Measurements from ENCODE around the gene CFAP90.
A peak's percentile ranks its signal among the peaks of the same experiment; 100 is the strongest.

The CFAP90 gene

DNA sequence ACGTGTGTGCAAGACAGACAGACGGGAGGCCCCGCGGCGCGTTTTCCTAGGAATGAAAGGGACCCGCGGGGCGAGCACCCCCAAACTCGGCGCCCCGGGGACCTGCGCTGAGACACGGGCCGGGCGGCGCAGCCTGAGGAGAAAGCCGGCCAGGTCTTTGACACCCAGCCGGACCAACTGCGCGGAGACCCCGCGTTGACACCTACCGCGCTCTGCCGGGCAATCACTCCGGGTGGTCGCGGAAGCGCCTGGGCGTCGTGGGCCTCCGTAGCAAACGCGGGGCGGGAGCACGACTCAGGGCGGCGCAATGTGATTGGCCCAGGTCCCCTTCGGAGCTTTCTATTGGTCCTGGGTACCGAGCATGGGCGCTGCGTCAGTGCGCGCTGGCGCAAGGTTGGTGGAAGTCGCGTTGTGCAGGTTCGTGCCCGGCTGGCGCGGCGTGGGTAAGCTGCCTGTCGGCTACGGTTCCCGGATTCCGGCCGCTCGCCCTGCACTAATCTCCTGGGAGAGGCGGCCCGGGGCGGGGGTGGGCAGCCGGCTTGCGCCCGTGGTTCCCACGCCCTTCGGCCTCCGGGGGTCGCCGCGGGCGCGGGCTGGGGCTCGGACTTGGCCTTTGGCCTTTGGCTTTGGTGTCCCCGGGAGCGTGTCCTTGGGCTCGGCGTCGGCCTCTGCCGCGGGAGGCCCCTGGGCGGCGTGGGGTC lies 18.0 kb upstream of the CFAP90 start, which contains the start of the genes FASTKD3 and MTRR:
FASTKD3 (minus strand) TSS at position 259 of the 701 bp plus-strand sequence. CDS start 948 bp downstream, outside the sequence.
MTRR (plus strand) TSS at position 376 of the 701 bp plus-strand sequence. CDS start 1,647 bp downstream, outside the sequence.
- peak; percentile 94 for DNase-seq (ENCODE audit: low spot score)
- peak within 1 kb of the TSS; percentile 90 for H3K4me3 ChIP-seq
- peak within 1 kb of the TSS; percentile 81 to 83 for H3K27ac ChIP-seq
- TF ChIP-seq, protein P1, sequence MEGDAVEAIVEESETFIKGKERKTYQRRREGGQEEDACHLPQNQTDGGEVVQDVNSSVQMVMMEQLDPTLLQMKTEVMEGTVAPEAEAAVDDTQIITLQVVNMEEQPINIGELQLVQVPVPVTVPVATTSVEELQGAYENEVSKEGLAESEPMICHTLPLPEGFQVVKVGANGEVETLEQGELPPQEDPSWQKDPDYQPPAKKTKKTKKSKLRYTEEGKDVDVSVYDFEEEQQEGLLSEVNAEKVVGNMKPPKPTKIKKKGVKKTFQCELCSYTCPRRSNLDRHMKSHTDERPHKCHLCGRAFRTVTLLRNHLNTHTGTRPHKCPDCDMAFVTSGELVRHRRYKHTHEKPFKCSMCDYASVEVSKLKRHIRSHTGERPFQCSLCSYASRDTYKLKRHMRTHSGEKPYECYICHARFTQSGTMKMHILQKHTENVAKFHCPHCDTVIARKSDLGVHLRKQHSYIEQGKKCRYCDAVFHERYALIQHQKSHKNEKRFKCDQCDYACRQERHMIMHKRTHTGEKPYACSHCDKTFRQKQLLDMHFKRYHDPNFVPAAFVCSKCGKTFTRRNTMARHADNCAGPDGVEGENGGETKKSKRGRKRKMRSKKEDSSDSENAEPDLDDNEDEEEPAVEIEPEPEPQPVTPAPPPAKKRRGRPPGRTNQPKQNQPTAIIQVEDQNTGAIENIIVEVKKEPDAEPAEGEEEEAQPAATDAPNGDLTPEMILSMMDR (IDR thresholded peaks at IDR 0.05), result no peak

DNA sequence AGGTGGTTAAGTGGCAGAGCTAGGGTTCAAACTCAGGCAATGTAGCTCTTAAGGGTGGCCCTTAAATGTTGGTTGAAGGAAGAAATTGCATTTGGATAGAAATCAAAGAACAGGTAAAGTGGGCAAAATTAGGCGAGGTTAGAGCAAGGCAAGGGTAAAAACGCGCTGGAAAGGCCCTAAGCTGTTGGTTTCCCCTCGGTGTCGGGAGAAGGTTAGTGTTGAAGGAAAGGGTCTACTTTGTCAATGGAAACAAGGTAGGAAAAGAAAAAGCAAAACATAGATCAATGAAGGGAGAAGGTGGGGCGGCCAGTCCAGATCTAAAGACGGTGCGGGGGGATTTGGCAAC lies 17.5 kb upstream of the CFAP90 start:
- H3K27ac ChIP-seq, result peak overlapping the region; percentile 81 to 83
- TF ChIP-seq, protein P1 (IDR thresholded peaks at IDR 0.05), result no peak
- H3K4me3 ChIP-seq, result peak overlapping the region; percentile 90
- DNase-seq (ENCODE audit: low spot score), result no peak

DNA sequence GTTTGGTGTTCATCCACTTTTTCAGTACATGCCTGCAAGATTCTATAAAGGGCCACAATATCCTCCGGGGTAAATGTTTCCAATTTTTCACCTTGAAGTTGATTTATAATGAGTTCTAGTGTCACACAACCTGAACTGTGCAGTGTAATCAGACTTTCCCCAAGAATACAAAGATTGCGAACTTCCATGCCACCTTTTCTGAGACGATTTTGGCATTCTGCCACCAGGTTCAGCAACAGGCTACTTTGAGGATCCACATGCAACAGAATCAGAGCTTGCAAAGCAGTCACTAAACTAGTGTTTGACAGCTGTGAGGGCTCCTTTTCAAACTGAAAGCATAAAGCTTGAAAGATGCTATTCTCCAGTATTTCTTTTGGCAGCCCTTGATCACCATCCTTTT lies 16.3 kb upstream of the CFAP90 start:
- DNase-seq (ENCODE audit: low spot score), result no peak
- Histone ChIP-seq H3K4me3 (no peak overlapping the region), H3K27ac (no peak overlapping the region)
- TF ChIP-seq, protein P1 (IDR thresholded peaks at IDR 0.05), result no peak

DNA sequence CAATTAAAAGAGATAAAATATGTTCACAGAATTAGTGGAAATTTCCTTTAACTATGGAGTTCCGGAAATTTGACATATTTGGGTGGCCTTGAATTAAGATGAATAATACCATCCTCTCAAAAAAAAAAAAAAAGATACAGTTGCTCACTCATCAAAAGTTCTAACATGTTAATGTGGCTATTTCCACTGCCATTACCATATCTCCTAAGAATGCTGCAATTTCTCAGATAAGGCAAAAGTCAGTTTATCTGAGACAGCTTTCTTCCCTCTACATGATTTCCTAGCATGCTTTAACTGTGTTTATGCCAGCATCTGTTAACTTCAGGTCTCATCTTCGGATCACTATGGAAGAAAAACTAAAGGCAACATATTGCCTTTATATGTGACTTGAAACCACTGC lies 15.3 kb upstream of the CFAP90 start:
- no peak overlapping the region for H3K27ac ChIP-seq
- TF ChIP-seq, protein P1 (IDR thresholded peaks at IDR 0.05), result no peak
- DNase-seq (ENCODE audit: low spot score), result no peak

DNA sequence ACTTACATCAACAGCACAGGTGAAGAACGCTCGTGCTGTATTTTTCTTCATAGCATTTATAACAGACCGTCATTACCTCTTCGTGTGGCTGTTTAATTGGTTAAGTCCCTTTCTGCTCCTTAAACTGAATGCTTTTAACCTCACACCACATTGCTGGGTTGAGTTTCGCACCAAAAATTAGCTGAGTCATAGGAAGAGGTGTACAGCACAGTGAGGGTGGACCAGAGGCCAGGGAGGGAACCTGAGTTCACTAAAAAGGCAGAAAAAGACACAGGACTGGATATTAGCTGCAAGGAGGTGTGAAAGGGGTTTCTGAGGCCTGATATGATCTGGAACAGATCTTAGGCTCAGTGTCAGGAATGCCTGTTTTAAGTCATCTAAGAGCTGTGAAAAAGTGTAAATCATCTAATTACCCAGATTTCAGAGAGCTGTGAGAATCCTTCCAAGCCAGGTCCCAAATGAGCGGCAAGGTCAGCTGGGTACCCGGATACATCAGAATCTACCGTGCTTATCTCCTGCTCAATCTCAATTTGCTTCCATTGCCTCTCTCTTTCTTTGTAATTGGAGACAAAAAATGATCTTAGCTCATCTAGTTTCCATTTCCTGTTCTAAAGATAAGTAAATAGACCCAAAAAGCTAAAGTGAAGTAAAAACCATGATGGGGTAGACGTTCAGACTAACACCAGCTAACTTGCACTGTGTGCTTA lies 7.1 kb upstream of the CFAP90 start:
- TF ChIP-seq, protein P1 (IDR thresholded peaks at IDR 0.05), result no peak
- Histone ChIP-seq H3K27ac (no peak overlapping the region), H3K4me3 (no peak overlapping the region)
- no peak for DNase-seq (ENCODE audit: low spot score)

More for the DNA sequence above, 15.3 kb upstream of the CFAP90 start:
- H3K4me3 ChIP-seq, result no peak overlapping the region

DNA sequence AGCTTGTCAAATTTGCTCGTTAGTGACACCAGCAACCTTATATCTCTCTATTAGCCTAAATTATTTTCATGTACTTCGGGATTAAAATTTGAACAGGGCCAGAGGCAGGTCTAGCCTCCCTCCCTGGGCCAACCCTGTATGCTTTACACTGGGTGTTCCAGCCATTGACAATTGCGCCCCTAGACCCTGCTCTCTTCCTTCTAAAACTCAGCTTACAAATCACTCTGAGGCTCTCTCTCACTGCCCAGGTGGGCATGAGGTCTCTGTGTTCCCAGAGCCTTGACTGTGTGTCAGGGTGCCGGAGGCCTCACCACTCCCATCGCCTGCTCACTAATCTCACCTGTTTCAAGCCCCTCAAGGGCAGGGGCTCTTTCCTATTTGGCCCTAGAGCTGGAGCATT lies 6.4 kb upstream of the CFAP90 start:
- H3K27ac ChIP-seq, result no peak overlapping the region
- no peak for DNase-seq (ENCODE audit: low spot score)
- TF ChIP-seq, protein P1 (IDR thresholded peaks at IDR 0.05), result no peak
- H3K4me3 ChIP-seq, result no peak overlapping the region

All from coronary artery (tissue), 2 donors.